Fibroblast of the aortic adventitia (primary cell): ENCODE measurements around the gene APIP. TPM values are rescaled to one million over a fixed set of nuclear protein-coding genes. Genes with fewer than 3 reads are reported as not detected.
"Not testable (repeated sequence)": the region's sequence is repeated elsewhere in the genome, so short reads cannot be mapped to it uniquely, and the experiment has no call there.

Experiments used
- DNase-seq: peaks from one replicate; pipeline ENCODE4 v3.0.0-alpha.2; 2010; ENCODE audit warnings: low read depth
- H3K4me3 ChIP-seq: 2 replicates; pipeline ENCODE4 v1.5.1; 2011; ENCODE audit warnings: low read depth, mild to moderate bottlenecking, control low read depth, low read length, moderate library complexity
- total RNA-seq: library from RNA; depleted of rRNA; stranded (reverse); fragments of >200 nt; gene quantifications from 2 replicates; pipeline ENCODE4 v1.2.3, GENCODE V29; 2012; ENCODE audit warnings: low replicate concordance
- TF ChIP-seq, protein P1 (sequence below): IDR thresholded peaks from 2 replicates; pipeline ENCODE4 v1.5.1; 2011; ENCODE audit warnings: mild to moderate bottlenecking, low read length, control low read depth, inconsistent platforms; ENCODE audit not compliant: insufficient read depth

The APIP gene
- total RNA-seq, 1 donor, result 32.4 TPM

DNA sequence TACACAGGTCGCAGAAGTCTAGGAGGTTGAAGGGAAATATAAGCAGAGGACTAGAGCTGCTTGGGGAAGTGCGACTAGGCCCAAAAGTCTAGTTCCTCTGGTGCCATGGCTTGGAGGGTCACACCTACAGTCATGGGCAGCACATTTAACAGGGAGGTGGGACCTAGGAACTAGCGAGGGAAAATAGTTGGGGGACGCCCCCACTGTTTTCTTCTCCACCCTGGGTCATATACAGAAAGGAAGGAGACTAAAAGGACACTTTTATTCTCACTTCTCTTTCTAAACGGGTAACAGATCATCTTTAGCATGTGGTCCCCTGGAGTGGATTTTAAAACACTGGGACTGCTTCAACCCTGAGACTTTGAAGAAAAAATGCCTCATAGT lies 16.6 kb downstream of the APIP start:
- no peak overlapping the region for H3K4me3 ChIP-seq
- no peak for DNase-seq
- TF ChIP-seq, protein P1, sequence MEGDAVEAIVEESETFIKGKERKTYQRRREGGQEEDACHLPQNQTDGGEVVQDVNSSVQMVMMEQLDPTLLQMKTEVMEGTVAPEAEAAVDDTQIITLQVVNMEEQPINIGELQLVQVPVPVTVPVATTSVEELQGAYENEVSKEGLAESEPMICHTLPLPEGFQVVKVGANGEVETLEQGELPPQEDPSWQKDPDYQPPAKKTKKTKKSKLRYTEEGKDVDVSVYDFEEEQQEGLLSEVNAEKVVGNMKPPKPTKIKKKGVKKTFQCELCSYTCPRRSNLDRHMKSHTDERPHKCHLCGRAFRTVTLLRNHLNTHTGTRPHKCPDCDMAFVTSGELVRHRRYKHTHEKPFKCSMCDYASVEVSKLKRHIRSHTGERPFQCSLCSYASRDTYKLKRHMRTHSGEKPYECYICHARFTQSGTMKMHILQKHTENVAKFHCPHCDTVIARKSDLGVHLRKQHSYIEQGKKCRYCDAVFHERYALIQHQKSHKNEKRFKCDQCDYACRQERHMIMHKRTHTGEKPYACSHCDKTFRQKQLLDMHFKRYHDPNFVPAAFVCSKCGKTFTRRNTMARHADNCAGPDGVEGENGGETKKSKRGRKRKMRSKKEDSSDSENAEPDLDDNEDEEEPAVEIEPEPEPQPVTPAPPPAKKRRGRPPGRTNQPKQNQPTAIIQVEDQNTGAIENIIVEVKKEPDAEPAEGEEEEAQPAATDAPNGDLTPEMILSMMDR, result no peak

DNA sequence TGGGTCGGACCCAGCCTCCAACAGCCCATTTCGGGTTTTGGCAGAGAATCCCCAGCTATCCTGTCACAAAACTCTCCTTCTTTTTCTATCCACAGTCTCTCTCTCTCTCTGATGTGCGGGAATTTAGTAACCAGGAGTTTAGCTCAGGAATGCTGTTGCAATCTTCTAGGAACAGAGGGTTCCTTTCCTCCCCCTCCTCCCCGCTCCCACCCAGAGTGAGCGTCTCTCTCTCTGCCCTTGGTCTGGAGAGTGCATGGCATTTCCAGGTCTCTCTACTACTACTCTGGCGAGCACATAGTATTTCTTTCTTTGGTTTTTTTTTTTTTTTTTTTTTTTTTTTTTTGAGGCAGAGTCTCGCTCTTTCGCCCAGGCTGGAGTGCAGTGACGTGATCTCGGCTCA lies 17.7 kb downstream of the APIP start:
- TF ChIP-seq, protein P1, result no peak
- DNase-seq, result no peak
- no peak overlapping the region for H3K4me3 ChIP-seq

DNA sequence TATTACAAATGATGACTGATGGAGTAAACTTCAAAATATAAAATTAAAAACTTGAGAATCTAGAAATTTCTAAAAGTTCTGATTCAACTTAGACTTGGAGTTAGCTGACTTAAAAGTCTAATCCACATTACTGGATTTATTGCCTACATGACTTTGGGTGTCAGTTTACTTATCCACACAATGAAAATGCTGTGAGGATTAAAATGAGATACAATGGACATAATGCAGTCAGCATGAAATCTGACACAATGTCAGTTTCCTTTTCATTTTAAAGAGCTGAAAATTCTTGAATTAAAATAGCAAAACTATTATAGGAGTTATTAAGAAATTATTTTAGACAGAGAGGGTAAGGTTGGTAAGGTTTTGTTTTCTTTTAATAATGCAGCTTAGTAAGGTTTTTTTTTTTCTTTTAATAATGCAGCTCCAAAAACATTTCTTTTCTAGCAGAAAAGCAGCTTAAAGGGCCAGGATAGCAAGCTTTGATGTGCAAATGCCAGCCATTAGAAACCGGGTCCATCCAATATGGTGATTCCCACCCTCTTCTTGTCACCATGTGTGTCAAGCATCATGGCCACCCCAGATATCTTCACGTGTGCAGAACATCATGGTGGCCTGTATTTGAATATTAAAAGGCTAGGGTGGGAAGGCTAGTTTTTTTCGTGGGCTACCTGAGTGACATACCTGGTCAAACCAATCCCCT lies 18.9 kb downstream of the APIP start:
- no peak for DNase-seq
- TF ChIP-seq, protein P1, result no peak
- H3K4me3 ChIP-seq, result no peak overlapping the region

DNA sequence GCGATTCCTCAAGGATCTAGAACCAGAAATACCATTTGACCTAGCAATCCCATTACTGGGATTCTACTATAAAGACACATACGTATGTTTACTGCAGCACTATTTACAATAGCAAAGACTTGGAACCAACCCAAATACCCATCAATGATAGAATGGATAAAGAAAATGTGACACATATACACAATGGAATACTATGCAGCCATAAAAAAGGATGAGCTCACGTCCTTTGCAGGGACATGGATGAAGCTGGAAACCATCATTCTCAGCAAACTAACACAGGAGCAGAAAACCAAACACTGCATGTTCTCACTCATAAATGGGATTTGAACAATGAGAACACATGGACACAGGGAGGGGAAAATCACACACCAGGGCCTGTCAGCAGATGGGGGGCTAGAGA lies 20.0 kb downstream of the APIP start:
- H3K4me3 ChIP-seq, DNase-seq: not testable (repeated sequence)

DNA sequence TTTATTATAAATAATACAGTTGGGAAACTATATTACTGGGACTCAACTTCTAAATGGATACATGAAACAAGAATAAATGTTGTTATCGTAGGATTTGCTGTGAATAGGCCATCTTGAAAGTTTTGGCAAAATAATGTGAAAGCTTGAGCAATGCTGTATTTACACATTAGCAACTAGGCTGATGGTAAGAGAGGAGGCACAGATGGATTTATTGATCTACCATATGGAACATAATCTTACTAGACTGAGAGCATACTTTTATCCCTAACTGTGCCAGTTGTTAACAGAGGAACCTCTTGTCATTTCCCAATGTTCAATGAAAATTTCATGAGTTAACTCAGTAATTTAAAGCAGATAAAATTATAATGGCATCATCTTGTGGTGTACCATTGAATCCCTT lies 22.8 kb downstream of the APIP start:
- TF ChIP-seq, protein P1, result no peak
- no peak overlapping the region for H3K4me3 ChIP-seq
- DNase-seq, result no peak

DNA sequence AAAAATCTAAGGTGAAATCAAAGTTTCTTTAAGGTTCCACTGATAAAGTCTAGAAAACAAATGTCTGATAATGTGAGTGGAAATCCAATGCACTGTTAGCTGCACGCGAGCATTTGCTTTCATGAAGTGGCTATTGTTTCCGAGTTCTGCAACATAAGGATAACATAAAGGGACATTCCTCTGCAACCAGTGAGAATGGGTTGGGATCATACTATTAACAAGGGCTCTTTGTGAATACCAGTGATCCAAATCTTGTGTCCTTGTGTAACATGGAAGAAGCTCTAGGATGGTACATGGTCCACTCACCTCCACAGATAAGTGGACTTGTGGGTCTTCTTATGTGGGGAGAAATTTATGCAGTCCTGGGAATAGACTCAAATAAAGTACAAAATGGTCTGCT lies 24.6 kb downstream of the APIP start:
- TF ChIP-seq, protein P1, result no peak
- no peak for DNase-seq
- no peak overlapping the region for H3K4me3 ChIP-seq

DNA sequence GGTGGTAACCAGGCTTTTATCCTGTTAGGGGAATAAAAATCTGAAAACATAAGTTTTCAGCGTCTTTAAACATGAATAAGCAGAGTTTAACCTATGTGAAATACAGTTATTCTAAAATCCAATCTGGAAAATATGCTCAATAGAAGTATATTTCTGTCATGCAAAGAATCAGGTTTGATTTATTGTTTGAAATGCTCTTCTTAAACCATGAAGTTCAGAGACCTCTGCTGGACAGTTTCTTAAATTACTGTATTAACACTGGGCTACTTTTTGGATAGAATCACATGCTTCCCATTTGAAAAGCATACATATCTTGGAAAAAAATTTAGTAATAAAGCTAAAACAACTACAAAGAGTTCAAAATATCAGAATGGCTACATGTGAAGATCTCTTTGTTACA lies 25.4 kb downstream of the APIP start:
- TF ChIP-seq, protein P1, result peak; percentile 41
- DNase-seq, result peak; percentile 74
- H3K4me3 ChIP-seq, result no peak overlapping the region
